Karpas-422 (cell line): Measurements from ENCODE around the gene CFHR5. TPM values are rescaled to one million over a fixed set of nuclear protein-coding genes. Genes with fewer than 3 reads are reported as not detected.

Experiments used
- small RNA-seq: library from RNA; depleted of rRNA; stranded (forward); fragments of <200 nt; gene quantifications from one replicate; pipeline ENCODE3, GENCODE V24; 2014
- total RNA-seq: library from RNA; depleted of rRNA; stranded (reverse); fragments of >200 nt; shearing (Covaris generic); gene quantifications from 2 replicates; pipeline ENCODE4 v1.2.3, GENCODE V29; 2014; ENCODE audit warnings: low replicate concordance; rRNA removed

CFHR5 gene
- total RNA-seq, 1 experiment from 2014 or later = not detected

Small RNA genes lying within 50 kb of the gene (small RNA-seq; reads per million reads assigned to genes)
- gene AL139418.1 = not detected

Other genes with a start within 250 kb of the CFHR5 start
- not detected in 2 replicates for gene CFHR3, start 202.7 kb upstream of the CFHR5 start, total RNA-seq
- gene CFHR1, start 157.8 kb upstream of the CFHR5 start, total RNA-seq = not detected in 2 replicates
- gene CFHR4, start 89.5 kb upstream of the CFHR5 start, total RNA-seq = not detected in 2 replicates
- gene CFHR2, start 33.8 kb upstream of the CFHR5 start, total RNA-seq = not detected in 2 replicates
- not detected in 2 replicates for gene F13B, start 89.7 kb downstream of the CFHR5 start, total RNA-seq
- 32.5 and 53.4 TPM in 2 replicates for gene ASPM, start 169.1 kb downstream of the CFHR5 start, total RNA-seq
- 9.3 and 18.4 TPM in 2 replicates for gene ZBTB41, start 223.7 kb downstream of the CFHR5 start, total RNA-seq